HEK293 (cell line): Measurements from ENCODE around the gene PRKG1.

Source experiments
- SP2 ChIP-seq: fragments of 450-650 bp; formaldehyde crosslinking; IDR thresholded peaks from 2 replicates; pipeline ENCODE4 v1.5.1; 2016; ENCODE audit warnings: missing biosample characterization, missing genetic modification characterization
- ZBTB7A ChIP-seq: fragments of 450-650 bp; formaldehyde crosslinking; IDR thresholded peaks from 2 replicates; pipeline ENCODE4 v1.5.1; 2016; ENCODE audit warnings: low read depth, missing biosample characterization, missing genetic modification characterization
- ZNF626 ChIP-seq: fragments of 450-650 bp; sonication (Bioruptor Pico); formaldehyde crosslinking; IDR thresholded peaks from 2 replicates; pipeline ENCODE4 v1.5.1; 2018; ENCODE audit warnings: missing biosample characterization, missing genetic modification characterization, inconsistent platforms
- ZNF670 ChIP-seq: fragments of 450-650 bp; formaldehyde crosslinking; IDR thresholded peaks from 2 replicates; pipeline ENCODE4 v1.5.1; 2016; ENCODE audit warnings: missing biosample characterization, missing genetic modification characterization, low read depth
- TF ChIP-seq, protein P1 (sequence below): fragments of 450-650 bp; formaldehyde crosslinking; IDR thresholded peaks from 2 replicates; pipeline ENCODE4 v1.5.1; 2016; ENCODE audit warnings: missing biosample characterization, missing genetic modification characterization
- TF ChIP-seq, protein P2 (sequence below): fragments of 450-650 bp; formaldehyde crosslinking; IDR thresholded peaks from 2 replicates; pipeline ENCODE4 v1.5.1; 2016; ENCODE audit warnings: missing biosample characterization, missing genetic modification characterization
- TF ChIP-seq, protein P3 (sequence below): fragments of 450-650 bp; formaldehyde crosslinking; IDR thresholded peaks from 2 replicates; pipeline ENCODE4 v1.5.1; 2016; ENCODE audit warnings: missing biosample characterization, missing genetic modification characterization, low read depth

DNA sequence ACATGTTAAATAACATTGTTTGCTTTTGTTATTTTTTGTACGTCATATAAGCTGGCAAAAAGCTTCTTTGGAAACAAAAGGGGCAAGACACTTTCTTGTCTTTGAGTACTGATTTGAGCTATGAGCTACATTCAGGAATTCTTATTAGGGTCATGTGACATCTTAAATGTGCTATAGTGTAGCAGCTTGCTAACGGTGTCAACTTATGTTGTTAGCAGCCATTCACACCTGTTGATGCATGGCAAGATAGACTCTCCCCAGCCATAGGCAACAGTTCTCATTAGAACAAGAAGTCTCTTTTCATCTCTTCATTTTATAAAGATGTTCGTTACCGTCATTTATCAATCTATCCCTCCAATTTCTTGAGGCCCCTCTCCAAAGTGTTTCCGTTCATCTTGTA, 411.4 kb downstream of the PRKG1 start:
- TF ChIP-seq, protein P1, sequence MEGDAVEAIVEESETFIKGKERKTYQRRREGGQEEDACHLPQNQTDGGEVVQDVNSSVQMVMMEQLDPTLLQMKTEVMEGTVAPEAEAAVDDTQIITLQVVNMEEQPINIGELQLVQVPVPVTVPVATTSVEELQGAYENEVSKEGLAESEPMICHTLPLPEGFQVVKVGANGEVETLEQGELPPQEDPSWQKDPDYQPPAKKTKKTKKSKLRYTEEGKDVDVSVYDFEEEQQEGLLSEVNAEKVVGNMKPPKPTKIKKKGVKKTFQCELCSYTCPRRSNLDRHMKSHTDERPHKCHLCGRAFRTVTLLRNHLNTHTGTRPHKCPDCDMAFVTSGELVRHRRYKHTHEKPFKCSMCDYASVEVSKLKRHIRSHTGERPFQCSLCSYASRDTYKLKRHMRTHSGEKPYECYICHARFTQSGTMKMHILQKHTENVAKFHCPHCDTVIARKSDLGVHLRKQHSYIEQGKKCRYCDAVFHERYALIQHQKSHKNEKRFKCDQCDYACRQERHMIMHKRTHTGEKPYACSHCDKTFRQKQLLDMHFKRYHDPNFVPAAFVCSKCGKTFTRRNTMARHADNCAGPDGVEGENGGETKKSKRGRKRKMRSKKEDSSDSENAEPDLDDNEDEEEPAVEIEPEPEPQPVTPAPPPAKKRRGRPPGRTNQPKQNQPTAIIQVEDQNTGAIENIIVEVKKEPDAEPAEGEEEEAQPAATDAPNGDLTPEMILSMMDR, result no peak
- TF ChIP-seq ZNF626 (tag by site-specific recombination) (no peak), ZBTB7A (tag by site-specific recombination) (no peak), SP2 (tag by site-specific recombination) (no peak), ZNF670 (tag by site-specific recombination) (no peak)
- TF ChIP-seq, protein P2, sequence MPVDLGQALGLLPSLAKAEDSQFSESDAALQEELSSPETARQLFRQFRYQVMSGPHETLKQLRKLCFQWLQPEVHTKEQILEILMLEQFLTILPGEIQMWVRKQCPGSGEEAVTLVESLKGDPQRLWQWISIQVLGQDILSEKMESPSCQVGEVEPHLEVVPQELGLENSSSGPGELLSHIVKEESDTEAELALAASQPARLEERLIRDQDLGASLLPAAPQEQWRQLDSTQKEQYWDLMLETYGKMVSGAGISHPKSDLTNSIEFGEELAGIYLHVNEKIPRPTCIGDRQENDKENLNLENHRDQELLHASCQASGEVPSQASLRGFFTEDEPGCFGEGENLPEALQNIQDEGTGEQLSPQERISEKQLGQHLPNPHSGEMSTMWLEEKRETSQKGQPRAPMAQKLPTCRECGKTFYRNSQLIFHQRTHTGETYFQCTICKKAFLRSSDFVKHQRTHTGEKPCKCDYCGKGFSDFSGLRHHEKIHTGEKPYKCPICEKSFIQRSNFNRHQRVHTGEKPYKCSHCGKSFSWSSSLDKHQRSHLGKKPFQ (tag by site-specific recombination), result no peak
- TF ChIP-seq, protein P3, sequence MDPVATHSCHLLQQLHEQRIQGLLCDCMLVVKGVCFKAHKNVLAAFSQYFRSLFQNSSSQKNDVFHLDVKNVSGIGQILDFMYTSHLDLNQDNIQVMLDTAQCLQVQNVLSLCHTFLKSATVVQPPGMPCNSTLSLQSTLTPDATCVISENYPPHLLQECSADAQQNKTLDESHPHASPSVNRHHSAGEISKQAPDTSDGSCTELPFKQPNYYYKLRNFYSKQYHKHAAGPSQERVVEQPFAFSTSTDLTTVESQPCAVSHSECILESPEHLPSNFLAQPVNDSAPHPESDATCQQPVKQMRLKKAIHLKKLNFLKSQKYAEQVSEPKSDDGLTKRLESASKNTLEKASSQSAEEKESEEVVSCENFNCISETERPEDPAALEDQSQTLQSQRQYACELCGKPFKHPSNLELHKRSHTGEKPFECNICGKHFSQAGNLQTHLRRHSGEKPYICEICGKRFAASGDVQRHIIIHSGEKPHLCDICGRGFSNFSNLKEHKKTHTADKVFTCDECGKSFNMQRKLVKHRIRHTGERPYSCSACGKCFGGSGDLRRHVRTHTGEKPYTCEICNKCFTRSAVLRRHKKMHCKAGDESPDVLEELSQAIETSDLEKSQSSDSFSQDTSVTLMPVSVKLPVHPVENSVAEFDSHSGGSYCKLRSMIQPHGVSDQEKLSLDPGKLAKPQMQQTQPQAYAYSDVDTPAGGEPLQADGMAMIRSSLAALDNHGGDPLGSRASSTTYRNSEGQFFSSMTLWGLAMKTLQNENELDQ (tag by site-specific recombination), result no peak
